WTC11 (cell line): ENCODE results near the gene SND1.

Source experiments
- E2F1 ChIP-seq: sonication (generic); formaldehyde crosslinking; IDR thresholded peaks from 2 replicates; pipeline ENCODE4 v1.8.0; 2022; ENCODE audit warnings: mild to moderate bottlenecking, missing genetic modification reagents
- JUN ChIP-seq: sonication (generic); formaldehyde crosslinking; IDR thresholded peaks from 2 replicates; pipeline ENCODE4 v1.8.0; 2023; ENCODE audit warnings: mild to moderate bottlenecking, missing genetic modification reagents
- MYBL2 ChIP-seq: sonication (generic); formaldehyde crosslinking; IDR thresholded peaks from 2 replicates; pipeline ENCODE4 v1.8.1; 2023; ENCODE audit warnings: mild to moderate bottlenecking, moderate library complexity, missing genetic modification reagents
- NR1H2 ChIP-seq: sonication (generic); formaldehyde crosslinking; IDR thresholded peaks from 2 replicates; pipeline ENCODE4 v1.9.0; 2021; ENCODE audit warnings: mild to moderate bottlenecking, moderate library complexity, missing genetic modification reagents
- RELA ChIP-seq: sonication (generic); formaldehyde crosslinking; IDR thresholded peaks from 2 replicates; pipeline ENCODE4 v1.8.1; 2022; ENCODE audit warnings: missing genetic modification reagents, mild to moderate bottlenecking, borderline replicate concordance
- TCF7 ChIP-seq: sonication (generic); formaldehyde crosslinking; IDR thresholded peaks from 2 replicates; pipeline ENCODE4 v1.8.0; 2022; ENCODE audit warnings: mild to moderate bottlenecking, low read depth, missing genetic modification reagents, moderate library complexity
- ZNF512 ChIP-seq: sonication (generic); formaldehyde crosslinking; IDR thresholded peaks from 2 replicates; pipeline ENCODE4 v1.8.1; 2022; ENCODE audit warnings: missing genetic modification reagents, borderline replicate concordance
- TF ChIP-seq, protein P1 (sequence below): fragments of 200-600 bp; IDR thresholded peaks from 2 replicates; pipeline ENCODE4 v1.8.0; 2022; ENCODE audit warnings: antibody characterized with exemption

DNA sequence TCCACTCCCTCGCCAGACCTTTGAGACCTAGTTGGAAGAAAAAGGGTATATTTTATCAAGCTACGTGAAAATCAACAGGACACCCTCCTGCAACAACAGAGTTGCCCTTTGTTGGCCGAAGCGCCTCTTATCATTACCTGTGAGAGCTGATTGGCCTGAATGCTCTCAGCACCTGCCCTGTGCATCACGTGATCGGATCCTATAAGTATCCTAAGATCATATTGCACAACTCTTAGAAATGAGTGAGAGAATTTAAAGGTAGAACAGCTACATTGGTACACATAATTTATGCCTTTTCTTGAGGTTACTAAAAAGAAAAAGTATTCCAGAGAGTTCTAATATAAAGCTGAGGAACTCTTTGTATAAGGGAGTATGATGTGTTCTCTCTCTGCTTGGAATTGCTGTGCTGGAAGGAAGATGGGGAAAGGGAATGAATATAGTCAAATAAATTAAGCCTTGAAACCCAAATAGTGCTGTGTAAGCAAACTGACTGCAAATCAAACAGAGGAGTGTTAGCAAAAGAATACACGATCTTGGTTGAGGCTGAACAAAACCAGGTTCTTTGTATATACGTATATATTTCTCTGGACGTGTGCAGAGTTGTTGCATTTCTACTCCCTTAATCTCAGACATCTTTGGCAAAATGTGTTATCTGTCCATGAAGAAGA, 309.9 kb downstream of the SND1 start:
- TF ChIP-seq, protein P1, sequence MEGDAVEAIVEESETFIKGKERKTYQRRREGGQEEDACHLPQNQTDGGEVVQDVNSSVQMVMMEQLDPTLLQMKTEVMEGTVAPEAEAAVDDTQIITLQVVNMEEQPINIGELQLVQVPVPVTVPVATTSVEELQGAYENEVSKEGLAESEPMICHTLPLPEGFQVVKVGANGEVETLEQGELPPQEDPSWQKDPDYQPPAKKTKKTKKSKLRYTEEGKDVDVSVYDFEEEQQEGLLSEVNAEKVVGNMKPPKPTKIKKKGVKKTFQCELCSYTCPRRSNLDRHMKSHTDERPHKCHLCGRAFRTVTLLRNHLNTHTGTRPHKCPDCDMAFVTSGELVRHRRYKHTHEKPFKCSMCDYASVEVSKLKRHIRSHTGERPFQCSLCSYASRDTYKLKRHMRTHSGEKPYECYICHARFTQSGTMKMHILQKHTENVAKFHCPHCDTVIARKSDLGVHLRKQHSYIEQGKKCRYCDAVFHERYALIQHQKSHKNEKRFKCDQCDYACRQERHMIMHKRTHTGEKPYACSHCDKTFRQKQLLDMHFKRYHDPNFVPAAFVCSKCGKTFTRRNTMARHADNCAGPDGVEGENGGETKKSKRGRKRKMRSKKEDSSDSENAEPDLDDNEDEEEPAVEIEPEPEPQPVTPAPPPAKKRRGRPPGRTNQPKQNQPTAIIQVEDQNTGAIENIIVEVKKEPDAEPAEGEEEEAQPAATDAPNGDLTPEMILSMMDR = no peak
- TF ChIP-seq RELA (CRISPR knock-in tag) = no peak
- TF ChIP-seq JUN (CRISPR knock-in tag) = no peak
- TF ChIP-seq NR1H2 (CRISPR knock-in tag) = no peak
- TF ChIP-seq E2F1 = no peak
- TF ChIP-seq ZNF512 (CRISPR knock-in tag) = no peak
- no peak for TF ChIP-seq TCF7 (CRISPR knock-in tag)
- no peak for TF ChIP-seq MYBL2 (CRISPR knock-in tag)
